Epidermal melanocyte (primary cell): Measurements from ENCODE around the gene GFER.

ENCODE experiments used
- DNase-seq: peaks from one replicate; pipeline ENCODE4 v3.0.0; 2011; ENCODE audit warnings: low spot score; ENCODE audit not compliant: insufficient read length

Gene GFER

GRCh38 chr16:1990351-1991134, 6.5 kb downstream of the GFER start:
- no peak for DNase-seq

GRCh38 chr16:1991135-1991551, 7.2 kb downstream of the GFER start:
- no peak for DNase-seq

DNA sequence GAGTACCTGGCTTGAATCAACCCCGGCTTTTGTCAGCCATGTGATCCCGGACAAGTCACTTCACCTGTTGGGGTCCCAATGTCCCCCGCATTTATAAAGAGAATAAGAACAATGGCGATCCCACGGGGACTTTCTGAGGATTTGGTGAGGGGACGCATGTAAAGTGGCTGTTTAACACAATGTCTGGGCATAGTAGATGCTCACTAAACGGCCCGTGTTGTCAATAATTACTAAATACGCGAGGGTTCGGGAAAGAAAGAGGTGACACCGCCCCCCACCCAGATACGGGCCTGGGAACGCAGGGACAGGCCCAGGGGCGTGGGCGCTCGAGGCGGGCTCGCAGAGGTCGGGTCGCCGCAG, 7.6 kb downstream of the GFER start:
- no peak for DNase-seq

DNA sequence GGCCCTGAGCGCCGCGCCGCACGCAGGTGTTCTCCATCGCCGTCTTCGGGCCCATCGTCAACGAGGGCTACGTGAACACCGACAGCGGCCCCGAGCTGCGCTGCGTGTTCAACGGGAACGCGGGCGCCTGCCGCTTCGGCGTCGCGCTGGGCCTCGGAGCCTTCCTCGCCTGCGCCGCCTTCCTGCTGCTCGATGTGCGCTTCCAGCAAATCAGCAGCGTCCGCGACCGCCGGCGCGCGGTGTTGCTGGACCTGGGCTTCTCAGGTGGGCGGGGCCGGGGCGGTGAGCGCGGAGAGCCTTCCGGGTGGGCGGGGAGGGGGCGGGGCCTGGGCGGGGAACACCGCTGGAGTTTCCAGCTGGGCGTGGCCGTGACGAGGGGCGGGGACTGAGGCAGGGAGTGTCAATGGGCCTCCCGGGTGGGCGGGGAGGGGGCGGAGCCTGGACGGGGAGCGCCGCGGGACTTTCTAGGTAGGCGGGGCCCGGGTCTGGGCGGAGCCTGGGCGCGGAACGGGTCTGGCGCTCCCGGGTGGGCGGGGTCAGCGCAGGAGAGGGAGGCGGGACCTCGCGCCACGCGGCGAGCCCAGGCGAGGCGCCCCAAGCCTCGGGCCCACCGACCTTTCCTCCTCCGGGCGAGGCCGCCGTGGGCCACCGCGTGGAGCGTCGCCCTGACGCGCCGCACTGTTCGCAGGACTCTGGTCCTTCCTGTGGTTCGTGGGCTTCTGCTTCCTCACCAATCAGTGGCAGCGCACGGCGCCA, 8.1 kb downstream of the GFER start:
- peak; percentile 98 for DNase-seq

DNA sequence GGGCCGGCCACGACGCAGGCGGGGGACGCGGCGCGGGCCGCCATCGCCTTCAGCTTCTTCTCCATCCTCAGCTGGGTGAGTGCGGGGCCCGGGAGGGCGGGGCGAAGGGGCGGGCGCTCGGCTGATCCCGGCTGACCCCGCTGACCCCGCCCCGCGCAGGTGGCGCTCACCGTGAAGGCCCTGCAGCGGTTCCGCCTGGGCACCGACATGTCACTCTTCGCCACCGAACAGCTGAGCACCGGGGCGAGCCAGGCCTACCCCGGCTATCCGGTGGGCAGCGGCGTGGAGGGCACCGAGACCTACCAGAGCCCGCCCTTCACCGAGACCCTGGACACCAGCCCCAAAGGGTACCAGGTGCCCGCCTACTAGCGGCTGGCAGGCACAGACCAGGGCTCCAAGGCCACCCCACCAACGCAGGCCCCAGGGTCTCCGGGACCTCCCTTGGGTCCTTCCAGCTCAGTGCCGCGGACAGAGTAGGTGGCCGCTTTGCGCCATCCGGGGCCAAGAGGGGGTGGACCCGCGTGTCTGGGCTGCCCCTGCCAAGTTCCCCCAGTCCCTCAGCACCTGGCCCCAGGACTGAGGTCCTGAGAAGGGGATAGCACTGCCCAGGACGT, 8.8 kb downstream of the GFER start:
- no peak for DNase-seq

DNA sequence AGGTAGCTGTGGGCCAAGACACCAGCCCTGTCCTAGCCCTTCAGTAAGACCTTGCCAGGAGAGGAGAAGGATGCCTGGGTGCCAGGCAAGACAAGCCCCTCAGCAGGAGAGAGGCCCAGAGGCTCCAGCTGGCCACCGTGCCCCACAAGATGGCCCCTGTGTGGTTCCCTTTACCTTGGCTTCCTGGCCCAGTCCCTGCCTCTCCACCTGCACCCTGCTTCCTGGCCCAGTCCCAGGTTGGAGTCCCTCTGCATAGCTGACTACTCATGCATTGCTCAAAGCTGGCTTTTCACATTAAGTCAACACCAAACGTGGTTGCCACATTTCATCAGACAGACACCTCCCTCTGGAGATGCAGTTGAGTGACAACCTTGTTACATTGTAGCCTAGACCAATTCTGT, 9.7 kb downstream of the GFER start:
- DNase-seq = no peak

DNA sequence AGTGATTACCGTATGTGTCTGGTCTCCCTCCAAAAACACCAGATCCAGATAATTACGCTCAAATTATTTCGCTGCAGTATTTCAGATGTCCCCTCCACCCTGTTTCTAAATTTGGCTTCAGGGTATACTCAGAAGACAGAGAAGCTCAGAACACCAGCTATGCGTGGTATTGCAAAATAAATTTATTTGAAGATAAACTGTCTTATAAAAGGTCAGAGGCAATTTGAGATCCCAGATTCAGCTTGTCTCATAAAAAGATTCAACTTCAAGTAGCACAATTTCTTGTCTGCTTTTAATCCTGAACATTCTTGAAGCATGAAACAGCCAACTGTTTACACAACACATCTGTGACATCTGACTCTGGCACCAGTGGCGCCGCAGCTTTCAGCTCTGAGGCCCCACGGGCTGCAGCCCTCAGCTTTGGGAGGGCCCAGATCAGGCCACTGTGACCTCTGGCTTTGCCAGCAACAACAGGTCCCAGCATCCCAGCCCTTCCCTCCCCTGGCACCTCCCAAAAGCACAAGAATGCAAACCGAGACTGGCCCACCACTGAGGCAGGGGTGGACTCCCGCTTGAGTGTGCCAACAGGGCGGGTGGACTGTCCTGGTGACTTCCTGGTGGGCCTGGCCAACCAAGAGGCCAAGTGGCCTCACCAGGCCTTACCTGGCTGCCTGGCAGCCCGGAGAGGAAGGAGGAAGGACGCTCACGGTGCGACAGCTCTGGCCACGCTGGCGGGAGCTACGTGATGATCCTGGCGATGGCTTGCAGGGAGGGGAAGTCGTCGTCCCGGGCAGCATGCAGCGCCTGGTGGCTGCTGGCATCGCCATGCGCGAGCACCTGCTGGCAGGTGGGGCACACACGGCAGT, 13.7 kb downstream of the GFER start:
- no peak for DNase-seq

DNA sequence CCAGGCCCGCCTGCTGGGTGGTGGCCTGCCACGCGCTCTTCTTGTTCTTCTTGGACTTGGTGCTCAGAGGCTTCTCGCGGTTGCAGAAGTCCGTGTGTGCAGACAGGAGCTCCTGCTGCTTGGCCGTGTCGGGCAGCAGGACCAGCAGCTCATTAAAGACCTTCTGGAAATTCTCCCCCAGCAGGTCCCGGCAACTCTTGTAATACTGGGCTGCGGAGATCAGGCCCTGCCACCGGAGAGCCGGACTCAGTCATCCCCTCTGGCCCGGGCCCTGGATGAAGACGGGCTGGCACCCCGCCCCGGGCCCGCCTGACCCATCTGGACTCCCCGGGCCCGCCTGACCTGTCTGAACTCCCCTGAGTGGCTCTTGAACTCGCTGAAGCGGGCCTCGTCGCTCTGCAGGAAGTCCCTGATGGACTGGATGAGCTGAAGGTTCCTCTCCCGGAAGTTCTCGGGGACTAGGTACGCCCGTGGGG, 14.4 kb downstream of the GFER start:
- no peak for DNase-seq

DNA sequence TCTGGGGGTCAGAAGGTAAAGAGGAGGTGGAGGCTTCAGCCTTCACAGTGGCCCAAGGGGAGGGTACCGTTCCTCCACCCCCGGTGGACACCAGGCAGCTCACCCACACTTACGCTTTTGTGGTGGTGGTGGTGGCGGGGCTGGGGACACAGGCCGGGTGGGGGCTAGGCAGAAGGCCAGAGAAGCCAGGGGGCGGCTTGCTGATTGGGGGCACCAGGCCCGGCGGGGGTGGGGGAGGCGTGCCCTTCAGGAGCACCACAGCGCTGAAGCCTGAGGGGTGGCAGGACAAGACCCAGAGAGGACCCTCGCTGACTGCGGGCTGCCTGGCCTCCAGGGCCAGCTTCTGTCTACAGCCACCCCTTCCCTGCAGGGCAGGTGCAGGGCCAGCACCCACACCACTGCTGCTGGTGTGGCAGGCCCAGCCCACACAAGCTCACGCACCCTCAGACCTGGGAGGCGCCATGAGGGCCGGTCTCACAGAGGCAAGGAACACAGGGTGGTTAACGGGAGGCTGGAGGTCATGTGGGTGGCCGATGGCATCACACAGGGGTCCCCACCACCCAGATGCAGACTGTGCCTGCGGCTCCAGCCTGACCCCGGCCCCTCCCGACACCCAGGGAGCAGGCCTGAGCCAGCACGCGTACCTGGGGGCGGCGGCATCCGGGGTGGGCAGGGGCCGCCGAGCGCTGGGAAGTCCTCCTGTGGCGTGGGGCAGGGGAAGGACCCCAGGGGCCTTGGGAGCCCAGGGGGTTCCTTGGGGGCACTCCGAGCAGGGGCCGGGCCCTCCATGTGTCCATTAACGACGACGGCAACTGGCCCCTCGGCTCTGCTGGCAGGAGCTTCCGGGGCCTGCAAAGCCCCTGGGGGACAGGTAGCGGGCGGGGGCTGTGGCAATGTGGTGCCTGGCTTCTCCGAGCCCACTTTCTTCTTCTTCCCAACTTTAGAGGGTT, 15.1 kb downstream of the GFER start:
- DNase-seq = no peak

- no peak for DNase-seq
Observed at GRCh38 chr16:1999866-2000514, 16.0 kb downstream of the GFER start.

- no peak for DNase-seq
Observed at GRCh38 chr16:2001035-2001434, 17.0 kb downstream of the GFER start.

DNA sequence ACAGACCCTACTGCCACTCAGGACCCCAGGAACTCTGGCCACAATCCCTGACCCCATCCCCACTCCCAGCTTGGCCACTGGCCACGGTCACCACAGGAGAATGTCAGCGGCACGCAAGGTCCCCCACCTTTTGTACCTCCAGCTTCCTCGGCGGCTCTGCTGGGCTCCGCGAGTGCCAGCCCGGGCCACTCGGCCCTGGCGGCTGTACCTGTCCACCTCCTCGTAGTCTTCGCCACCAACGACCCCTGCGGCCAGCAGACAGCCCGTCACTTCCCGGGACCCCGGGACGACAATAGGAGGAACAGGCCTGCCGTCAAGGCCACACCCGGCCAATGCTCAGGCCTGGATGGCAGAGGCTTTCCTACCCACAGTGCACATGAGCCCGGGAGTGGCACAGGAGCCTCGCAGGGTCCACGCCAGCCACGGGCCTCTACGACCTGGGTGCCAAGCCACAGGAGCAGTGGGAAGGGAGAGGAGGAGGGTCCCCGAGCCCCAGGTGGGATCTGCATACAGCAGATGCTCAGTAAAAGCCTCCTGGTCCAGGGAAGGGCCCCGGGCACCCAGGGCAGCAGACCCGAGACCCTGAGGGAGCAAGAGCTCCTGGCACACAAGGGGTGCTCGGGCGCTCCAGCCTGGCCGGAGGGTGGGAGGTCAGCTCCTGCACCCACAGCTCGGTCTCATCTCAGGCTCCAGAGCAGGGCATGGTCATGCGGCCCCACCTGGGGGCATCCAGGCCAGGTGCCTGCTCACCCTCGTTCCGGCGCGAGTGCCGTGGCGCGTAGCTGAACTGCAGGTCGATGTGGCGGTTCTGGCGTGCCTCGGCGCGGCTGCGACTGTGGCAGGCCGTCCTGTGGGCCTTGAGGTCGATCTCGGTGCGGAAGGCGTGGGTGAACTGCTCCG, 17.7 kb downstream of the GFER start:
- no peak for DNase-seq

GRCh38 chr16:2002406-2003230, 18.6 kb downstream of the GFER start:
- DNase-seq = no peak

GRCh38 chr16:2003231-2003826, 19.3 kb downstream of the GFER start:
- DNase-seq = no peak

GRCh38 chr16:2003827-2004641, 20.0 kb downstream of the GFER start:
- peak; percentile 93 for DNase-seq

DNA sequence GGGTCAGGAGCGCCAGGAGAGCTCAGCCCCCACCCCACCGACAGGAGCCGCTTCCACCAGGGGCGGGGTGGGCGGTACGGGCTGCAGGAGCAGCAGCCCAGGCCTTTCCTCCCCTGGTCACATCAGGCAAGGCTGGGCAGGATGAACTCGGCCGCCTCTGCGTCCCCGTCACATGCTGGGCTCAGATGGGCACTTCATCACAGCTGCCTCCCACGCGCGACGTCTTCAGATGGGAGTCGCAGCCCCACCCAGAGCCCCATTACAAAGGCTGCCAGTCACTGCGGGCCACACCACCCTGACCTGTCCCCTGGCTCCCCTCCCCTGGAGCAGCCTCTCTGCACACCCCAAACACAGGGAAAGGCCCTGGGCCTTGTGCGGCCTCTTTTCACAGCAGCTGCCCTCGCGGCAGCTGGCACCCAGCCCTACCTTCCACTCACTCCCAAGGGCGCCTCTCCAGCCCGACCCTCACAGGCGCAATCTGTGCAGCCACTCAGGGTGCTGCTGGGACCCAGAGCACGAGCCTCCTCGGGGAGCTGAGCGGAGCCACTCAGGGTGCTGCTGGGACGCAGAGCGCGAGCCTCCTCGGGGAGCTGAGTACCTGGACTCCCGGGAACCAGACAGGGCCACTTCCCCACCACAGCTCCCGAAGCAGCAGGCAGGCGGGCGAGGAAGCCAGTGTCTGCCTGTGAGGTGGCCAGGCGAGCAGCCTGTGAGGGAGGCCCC, 21.0 kb downstream of the GFER start:
- no peak for DNase-seq
